BLaER1 treated with 17β-estradiol and CSF1 and Interleukin-3, amounts not matched to agents 10 nM and 100 nM (cell line): Measurements from ENCODE around the gene DUSP7.

Source experiments
- H3K27ac ChIP-seq, 11 experiments: shearing (Covaris generic); formaldehyde crosslinking; 2 replicates each; pipeline ENCODE4 v1.8.1; 2022
- H3K27me3 ChIP-seq, 11 experiments: shearing (Covaris generic); formaldehyde crosslinking; 2 replicates each; pipeline ENCODE4 v1.8.1; 2022
- H3K36me3 ChIP-seq, 11 experiments: shearing (Covaris generic); formaldehyde crosslinking; 2 replicates each; pipeline ENCODE4 v1.8.1; 2022
- H3K4me1 ChIP-seq, 10 experiments: shearing (Covaris generic); formaldehyde crosslinking; 2 replicates each; pipeline ENCODE4 v1.8.1; 2022
- H3K4me2 ChIP-seq, 11 experiments: shearing (Covaris generic); formaldehyde crosslinking; 2 replicates each; pipeline ENCODE4 v1.8.1; 2022
- H3K4me3 ChIP-seq, 10 experiments: shearing (Covaris generic); formaldehyde crosslinking; 2 replicates each; pipeline ENCODE4 v1.8.1; 2022
- H3K9ac ChIP-seq, 11 experiments: shearing (Covaris generic); formaldehyde crosslinking; 2 replicates each; pipeline ENCODE4 v1.8.1; 2022
- H3K9me3 ChIP-seq, 11 experiments: shearing (Covaris generic); formaldehyde crosslinking; replicated peaks in 1 of 11; 2 replicates each; pipeline ENCODE4 v1.8.1; 2022
- H4K20me1 ChIP-seq, 11 experiments: shearing (Covaris generic); formaldehyde crosslinking; 2 replicates each; pipeline ENCODE4 v1.8.1; 2022
- Cebpa-rat ChIP-seq, 11 experiments: shearing (Covaris generic); IDR thresholded peaks; 2 replicates each; pipeline ENCODE4 v1.8.1; 2022

The DUSP7 gene

GRCh38 chr3:52059781-52060180 is 3.4 kb upstream of the DUSP7 start:
- no peaks in the 10 kb centered on the region for H3K9me3 ChIP-seq
- H3K4me3 ChIP-seq, result no peak overlapping the region
- no peak overlapping the region; a peak in 1 of 22 replicates for H3K27ac ChIP-seq
- peak overlapping the region; percentile 88 to 99 (median 97); a peak in 20 of 22 replicates for H3K4me2 ChIP-seq
- H4K20me1 ChIP-seq, result peaks cover 0 to 10% (median under 1%) of the 10 kb centered on the region in 11 experiments; a peak in 10 of 22 replicates
- H3K4me1 ChIP-seq, result peaks cover 38 to 70% (median 57%) of the 10 kb centered on the region in 10 experiments
- no peak for TF ChIP-seq Cebpa-rat (IDR thresholded peaks at IDR 0.05)
- H3K27me3 ChIP-seq, result no peaks in the 10 kb centered on the region
- H3K36me3 ChIP-seq, result no peaks in the 10 kb centered on the region
- H3K9ac ChIP-seq, result 0 out of 22 replicates have a peak overlapping the region, but pooled peaks of 2 of the 11 experiments have one; percentile 4 to 8

GRCh38 chr3:52057812-52058495 is 1.6 kb upstream of the DUSP7 start:
- peak overlapping the region; percentile 44 to 94 (median 59) for H3K4me3 ChIP-seq
- peak overlapping the region; percentile 88 to 99 (median 97) for H3K4me2 ChIP-seq
- H4K20me1 ChIP-seq, result peaks cover 0 to 28% (median 17%) of the 10 kb centered on the region in 11 experiments; a peak in 15 of 22 replicates
- H3K27ac ChIP-seq, result peak overlapping the region in 2 of 11 experiments; percentile 15 to 16; a peak in 3 of 22 replicates
- H3K9me3 ChIP-seq, result no peaks in the 10 kb centered on the region
- H3K4me1 ChIP-seq, result peaks cover 55 to 78% (median 71%) of the 10 kb centered on the region in 10 experiments
- H3K9ac ChIP-seq, result peak overlapping the region; percentile 19 to 84 (median 47); a peak in 17 of 22 replicates
- H3K36me3 ChIP-seq, result peaks cover 3 to 13% (median 10%) of the 10 kb centered on the region in 11 experiments; a peak in 15 of 22 replicates
- H3K27me3 ChIP-seq, result no peaks in the 10 kb centered on the region
- no peak for TF ChIP-seq Cebpa-rat (IDR thresholded peaks at IDR 0.05)

- Histone ChIP-seq H4K20me1 (peaks cover 0 to 36% (median 15%) of the 10 kb centered on the region in 11 experiments; a peak in 15 of 22 replicates), H3K27me3 (no peaks in the 10 kb centered on the region), H3K9ac (peak overlapping the region; percentile 81 to 93 (median 89)), H3K27ac (peak overlapping the region; percentile 56 to 89 (median 85)), H3K4me1 (peaks cover 55 to 78% (median 70%) of the 10 kb centered on the region in 10 experiments), H3K4me2 (peak overlapping the region; percentile 88 to 99 (median 97)), H3K4me3 (peak overlapping the region; percentile 77 to 94 (median 89)), H3K9me3 (no peaks in the 10 kb centered on the region), H3K36me3 (peaks cover 3 to 19% (median 11%) of the 10 kb centered on the region in 11 experiments; a peak in 18 of 22 replicates)
- no peak for TF ChIP-seq Cebpa-rat (IDR thresholded peaks at IDR 0.05)
These were observed 819 bp upstream of the DUSP7 start for GRCh38 chr3:52056968-52057811.

- H3K27me3 ChIP-seq, result no peaks in the 10 kb centered on the region
- peak overlapping the region; percentile 59 to 89 (median 85) for H3K27ac ChIP-seq
- H3K36me3 ChIP-seq, result peaks cover 17 to 34% (median 25%) of the 10 kb centered on the region in 11 experiments
- TF ChIP-seq Cebpa-rat (IDR thresholded peaks at IDR 0.05), result no peak
- H3K4me1 ChIP-seq, result peaks cover 66 to 78% (median 76%) of the 10 kb centered on the region in 10 experiments
- H3K9ac ChIP-seq, result peak overlapping the region; percentile 81 to 93 (median 89)
- H3K4me2 ChIP-seq, result peak overlapping the region; percentile 86 to 99 (median 95)
- H3K9me3 ChIP-seq, result no peaks in the 10 kb centered on the region
- H3K4me3 ChIP-seq, result peak overlapping the region; percentile 77 to 94 (median 89)
- peaks cover 0 to 50% (median 19%) of the 10 kb centered on the region in 11 experiments; a peak in 15 of 22 replicates for H4K20me1 ChIP-seq
These were observed 627 bp downstream of the DUSP7 start for GRCh38 chr3:52055537-52056351.

- TF ChIP-seq Cebpa-rat (IDR thresholded peaks at IDR 0.05), result no peak
- peak overlapping the region; percentile 59 to 89 (median 86) for H3K27ac ChIP-seq
These were observed 1.5 kb downstream of the DUSP7 start for GRCh38 chr3:52054661-52055511.

GRCh38 chr3:52053307-52054304 is 2.8 kb downstream of the DUSP7 start:
- Histone ChIP-seq H3K36me3 (peaks cover 37 to 55% (median 46%) of the 10 kb centered on the region in 11 experiments), H3K4me2 (peak overlapping the region; percentile 86 to 99 (median 95)), H3K9me3 (no peaks in the 10 kb centered on the region), H3K4me1 (peaks cover 62 to 76% (median 74%) of the 10 kb centered on the region in 10 experiments), H3K27ac (peak overlapping the region; percentile 45 to 89 (median 79); a peak in 21 of 22 replicates), H3K27me3 (no peaks in the 10 kb centered on the region), H3K4me3 (peak overlapping the region; percentile 77 to 94 (median 89)), H4K20me1 (peaks cover 9 to 64% (median 35%) of the 10 kb centered on the region in 11 experiments; a peak in 18 of 22 replicates), H3K9ac (peak overlapping the region; percentile 81 to 93 (median 89))
- TF ChIP-seq Cebpa-rat (IDR thresholded peaks at IDR 0.05), result no peak

More at GRCh38 chr3:52054661-52055511, 1.5 kb downstream of the DUSP7 start:
- H3K4me3 ChIP-seq, result peak overlapping the region; percentile 77 to 94 (median 89)
- H3K4me2 ChIP-seq, result peak overlapping the region; percentile 86 to 99 (median 95)
- H4K20me1 ChIP-seq, result peaks cover under 1 to 56% (median 26%) of the 10 kb centered on the region in 11 experiments; a peak in 16 of 22 replicates
- H3K9ac ChIP-seq, result peak overlapping the region; percentile 81 to 93 (median 89)
- peaks cover 66 to 78% (median 76%) of the 10 kb centered on the region in 10 experiments for H3K4me1 ChIP-seq
- no peaks in the 10 kb centered on the region for H3K27me3 ChIP-seq
- peaks cover 25 to 42% (median 33%) of the 10 kb centered on the region in 11 experiments for H3K36me3 ChIP-seq
- H3K9me3 ChIP-seq, result no peaks in the 10 kb centered on the region
